ENCODE data around the gene SCYGR3.
A peak's percentile ranks its signal among the peaks of the same experiment; 100 is the strongest.
"Not testable (repeated sequence)": the region's sequence is repeated elsewhere in the genome, so short reads cannot be mapped to it uniquely, and the experiment has no call there.

Gene SCYGR3

GRCh38 chr2:227613272-227613660 is 1.4 kb downstream of the SCYGR3 start:
- DNase-seq (ENCODE audit: low read depth): no peak

GRCh38 chr2:227612546-227613271 is 1.9 kb downstream of the SCYGR3 start:
- no peak for DNase-seq (ENCODE audit: low read depth)

GRCh38 chr2:227610123-227610522 is 4.5 kb downstream of the SCYGR3 start:
- DNase-seq (ENCODE audit: low read depth): no peak

GRCh38 chr2:227608561-227609338 is 5.9 kb downstream of the SCYGR3 start:
- no peak for DNase-seq (ENCODE audit: low read depth)

GRCh38 chr2:227607941-227608340 is 6.7 kb downstream of the SCYGR3 start:
- DNase-seq (ENCODE audit: low read depth): peak; percentile 58

- DNase-seq (ENCODE audit: low read depth): peak; percentile 49
Measured at GRCh38 chr2:227606476-227606875, 8.2 kb downstream of the SCYGR3 start.

GRCh38 chr2:227602358-227602757 is 12.3 kb downstream of the SCYGR3 start:
- DNase-seq (ENCODE audit: low read depth): no peak

- DNase-seq (ENCODE audit: low read depth): not testable (repeated sequence)
Measured at GRCh38 chr2:227598835-227599503, 15.7 kb downstream of the SCYGR3 start, which contains the start of gene SCYGR2. Gene SCYGR2, plus strand, starts transcription at chr2:227598893. Its CDS starts 0 bp downstream, at chr2:227598893.

GRCh38 chr2:227597998-227598397 is 16.6 kb downstream of the SCYGR3 start:
- no peak for DNase-seq (ENCODE audit: low read depth)

GRCh38 chr2:227597036-227597435 is 17.6 kb downstream of the SCYGR3 start:
- no peak for DNase-seq (ENCODE audit: low read depth)

- no peak for DNase-seq (ENCODE audit: low read depth)
Measured at GRCh38 chr2:227595797-227596196, 18.8 kb downstream of the SCYGR3 start.

- DNase-seq (ENCODE audit: low read depth): peak; percentile 33
Measured at GRCh38 chr2:227592694-227593387, 21.8 kb downstream of the SCYGR3 start.

- no peak for DNase-seq (ENCODE audit: low read depth)
Measured at GRCh38 chr2:227582369-227582768, 32.3 kb downstream of the SCYGR3 start.

GRCh38 chr2:227579791-227580190 is 34.8 kb downstream of the SCYGR3 start:
- no peak for DNase-seq (ENCODE audit: low read depth)

- DNase-seq (ENCODE audit: low read depth): no peak
Measured at GRCh38 chr2:227578642-227579041, 36.0 kb downstream of the SCYGR3 start.

GRCh38 chr2:227577555-227577954 is 37.1 kb downstream of the SCYGR3 start:
- no peak for DNase-seq (ENCODE audit: low read depth)

GRCh38 chr2:227576812-227577211 is 37.8 kb downstream of the SCYGR3 start:
- DNase-seq (ENCODE audit: low read depth): no peak

- peak; percentile 20 for DNase-seq (ENCODE audit: low read depth)
Measured at GRCh38 chr2:227576110-227576509, 38.5 kb downstream of the SCYGR3 start.

- no peak for DNase-seq (ENCODE audit: low read depth)
Measured at GRCh38 chr2:227570615-227571014, 44.0 kb downstream of the SCYGR3 start.

GRCh38 chr2:227568852-227569169 is 45.8 kb downstream of the SCYGR3 start:
- no peak for DNase-seq (ENCODE audit: low read depth)

- no peak for DNase-seq (ENCODE audit: low read depth)
Measured at GRCh38 chr2:227566012-227566411, 48.6 kb downstream of the SCYGR3 start.

- no peak for DNase-seq (ENCODE audit: low read depth)
Measured at GRCh38 chr2:227565080-227565479, 49.6 kb downstream of the SCYGR3 start.

Data from amniotic epithelial cell (primary cell).